Effector memory CD4-positive, alpha-beta T cell (primary cell): ENCODE data around the gene KCNK10.

Experiments used
- DNase-seq, 3 donors: peaks; one replicate each; pipeline ENCODE4 v3.0.0-alpha.2; 2020
- H3K27ac ChIP-seq: 2 replicates; pipeline ENCODE4 v1.7.0; 2013; ENCODE audit warnings: mild to moderate bottlenecking, low read length, moderate library complexity; ENCODE audit not compliant: insufficient read depth, poor library complexity, severe bottlenecking
- H3K27me3 ChIP-seq: replicated peaks from 2 replicates; pipeline ENCODE4 v1.7.0; 2013; ENCODE audit warnings: mild to moderate bottlenecking, low read length; ENCODE audit not compliant: insufficient read depth, control insufficient read depth, poor library complexity, severe bottlenecking
- H3K36me3 ChIP-seq: 2 replicates; pipeline ENCODE4 v1.7.0; 2013; ENCODE audit warnings: mild to moderate bottlenecking, low read length, moderate library complexity; ENCODE audit not compliant: control insufficient read depth, insufficient read depth
- H3K4me1 ChIP-seq: 2 replicates; pipeline ENCODE4 v1.7.0; 2013; ENCODE audit warnings: low read length, mild to moderate bottlenecking; ENCODE audit not compliant: control insufficient read depth, insufficient read depth, poor library complexity, severe bottlenecking
- H3K4me3 ChIP-seq: 2 replicates; pipeline ENCODE4 v1.7.0; 2013; ENCODE audit warnings: low read length, low read depth, mild to moderate bottlenecking; ENCODE audit not compliant: insufficient read depth, poor library complexity, severe bottlenecking
- H3K9me3 ChIP-seq: 2 replicates; pipeline ENCODE4 v1.7.0; 2013; ENCODE audit warnings: mild to moderate bottlenecking, low read length, moderate library complexity; ENCODE audit not compliant: control insufficient read depth

Gene KCNK10

GRCh38 chr14:88321692-88322503, 1.2 kb downstream of the KCNK10 start:
- peaks cover 4% of the 10 kb centered on the region for H3K4me1 ChIP-seq
- H3K4me3 ChIP-seq = no peak overlapping the region
- H3K27ac ChIP-seq = no peak overlapping the region
- H3K9me3 ChIP-seq = no peaks in the 10 kb centered on the region
- no peak for DNase-seq
- H3K36me3 ChIP-seq = no peaks in the 10 kb centered on the region
- H3K27me3 ChIP-seq = peaks cover 14% of the 10 kb centered on the region

- DNase-seq = no peak
- Histone ChIP-seq H3K27me3 (peaks cover 12% of the 10 kb centered on the region), H3K4me3 (no peak overlapping the region), H3K4me1 (no peaks in the 10 kb centered on the region), H3K9me3 (no peaks in the 10 kb centered on the region), H3K27ac (no peak overlapping the region), H3K36me3 (no peaks in the 10 kb centered on the region)
These were observed 4.7 kb downstream of the KCNK10 start for GRCh38 chr14:88318406-88318805.

GRCh38 chr14:88316521-88316920, 6.5 kb downstream of the KCNK10 start:
- no peak overlapping the region for H3K27ac ChIP-seq
- peaks cover 6% of the 10 kb centered on the region for H3K27me3 ChIP-seq
- H3K9me3 ChIP-seq = no peaks in the 10 kb centered on the region
- no peak for DNase-seq
- H3K4me1 ChIP-seq = no peaks in the 10 kb centered on the region
- no peak overlapping the region for H3K4me3 ChIP-seq
- no peaks in the 10 kb centered on the region for H3K36me3 ChIP-seq

- no peak for DNase-seq
- H3K4me1 ChIP-seq = no peaks in the 10 kb centered on the region
These were observed 10.8 kb downstream of the KCNK10 start for GRCh38 chr14:88312257-88312656.

GRCh38 chr14:88311780-88312179, 11.3 kb downstream of the KCNK10 start:
- Histone ChIP-seq H3K27ac (no peak overlapping the region), H3K27me3 (no peaks in the 10 kb centered on the region), H3K9me3 (no peaks in the 10 kb centered on the region), H3K36me3 (no peaks in the 10 kb centered on the region), H3K4me1 (no peaks in the 10 kb centered on the region), H3K4me3 (no peak overlapping the region)
- no peak for DNase-seq

More at GRCh38 chr14:88312257-88312656, 10.8 kb downstream of the KCNK10 start:
- Histone ChIP-seq H3K36me3 (no peaks in the 10 kb centered on the region), H3K9me3 (no peaks in the 10 kb centered on the region), H3K27me3 (no peaks in the 10 kb centered on the region), H3K4me3 (no peak overlapping the region), H3K27ac (no peak overlapping the region)

GRCh38 chr14:88310449-88310848, 12.6 kb downstream of the KCNK10 start:
- H3K27ac ChIP-seq = no peak overlapping the region
- H3K27me3 ChIP-seq = no peaks in the 10 kb centered on the region
- no peaks in the 10 kb centered on the region for H3K4me1 ChIP-seq
- DNase-seq = no peak
- no peaks in the 10 kb centered on the region for H3K9me3 ChIP-seq
- H3K36me3 ChIP-seq = no peaks in the 10 kb centered on the region
- no peak overlapping the region for H3K4me3 ChIP-seq

GRCh38 chr14:88310021-88310420, 13.0 kb downstream of the KCNK10 start:
- Histone ChIP-seq H3K27me3 (no peaks in the 10 kb centered on the region), H3K36me3 (no peaks in the 10 kb centered on the region), H3K4me3 (no peak overlapping the region), H3K4me1 (no peaks in the 10 kb centered on the region), H3K27ac (no peak overlapping the region), H3K9me3 (no peaks in the 10 kb centered on the region)
- DNase-seq = no peak

GRCh38 chr14:88305528-88306322, 17.3 kb downstream of the KCNK10 start:
- Histone ChIP-seq H3K9me3 (no peaks in the 10 kb centered on the region), H3K4me3 (no peak overlapping the region), H3K27ac (no peak overlapping the region), H3K36me3 (no peaks in the 10 kb centered on the region), H3K4me1 (no peaks in the 10 kb centered on the region), H3K27me3 (no peaks in the 10 kb centered on the region)
- no peak for DNase-seq

- no peak overlapping the region for H3K27ac ChIP-seq
- H3K27me3 ChIP-seq = no peaks in the 10 kb centered on the region
- H3K4me1 ChIP-seq = no peaks in the 10 kb centered on the region
- H3K9me3 ChIP-seq = no peaks in the 10 kb centered on the region
- DNase-seq = no peak
- no peaks in the 10 kb centered on the region for H3K36me3 ChIP-seq
- no peak overlapping the region for H3K4me3 ChIP-seq
These were observed 20.0 kb downstream of the KCNK10 start for GRCh38 chr14:88303041-88303440.

GRCh38 chr14:88301381-88301780, 21.7 kb downstream of the KCNK10 start:
- no peak for DNase-seq
- H3K4me1 ChIP-seq = no peaks in the 10 kb centered on the region
- no peak overlapping the region for H3K4me3 ChIP-seq
- no peak overlapping the region for H3K27ac ChIP-seq
- no peaks in the 10 kb centered on the region for H3K27me3 ChIP-seq
- H3K36me3 ChIP-seq = no peaks in the 10 kb centered on the region
- H3K9me3 ChIP-seq = no peaks in the 10 kb centered on the region
